ENCODE data around the gene CNTN1.

DNA sequence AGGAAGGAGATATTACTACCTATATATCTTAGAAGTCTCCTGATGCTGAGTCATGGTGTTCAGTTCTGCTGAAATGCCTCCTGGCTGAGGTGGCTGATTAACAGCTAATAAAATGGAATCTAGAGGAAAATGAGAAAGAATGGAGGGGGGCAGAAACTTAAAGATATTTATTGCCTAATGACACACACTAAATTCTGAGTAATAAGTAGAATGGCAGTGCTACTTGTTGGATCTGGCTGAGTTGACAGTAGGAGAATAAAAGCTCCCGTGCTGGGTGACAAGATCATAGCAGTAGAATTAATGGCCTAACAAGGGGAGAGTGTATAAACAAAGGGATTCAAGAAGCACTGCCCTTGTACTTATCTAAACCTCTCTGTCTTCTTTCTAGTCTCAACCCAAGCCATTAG lies 137.5 kb downstream of the CNTN1 start:
- TF ChIP-seq OVOL3 (tag by site-specific recombination; IDR thresholded peaks at IDR 0.05) (no peak), ZNF501 (tag by site-specific recombination; IDR thresholded peaks at IDR 0.05) (no peak)

All from HEK293 (cell line).